ENCODE measurements around the gene FAM13A.

DNA sequence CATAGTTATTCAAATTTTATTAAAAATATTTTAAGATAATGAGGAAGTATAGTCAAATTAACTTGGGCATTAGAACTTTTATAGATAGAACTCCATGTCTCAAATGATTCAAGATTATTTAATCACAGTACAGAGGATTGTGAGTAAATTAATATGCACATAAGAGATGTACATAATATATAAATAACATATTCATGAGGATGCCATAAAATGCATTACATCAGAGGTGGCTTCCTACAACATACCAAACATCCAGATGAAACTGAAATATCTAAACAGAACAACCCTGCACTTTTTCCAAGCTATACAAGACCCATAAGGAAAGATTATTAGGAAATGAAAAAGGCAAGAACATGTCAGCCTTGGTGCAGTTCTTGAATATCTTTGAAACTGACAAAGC lies 268.1 kb downstream of the FAM13A start:
- TF ChIP-seq SMC3 (conservative IDR thresholded peaks at IDR 0.05; ENCODE audit: insufficient read depth, low read depth, low read length) (no peak), NKRF (IDR thresholded peaks at IDR 0.05; ENCODE audit: borderline replicate concordance) (no peak), CTCFL (IDR thresholded peaks at IDR 0.05; ENCODE audit: borderline replicate concordance, insufficient read depth, low read depth, low read length, poor library complexity, severe bottlenecking) (no peak), ELK1 (CRISPR knock-in tag; IDR thresholded peaks at IDR 0.05) (no peak), ELF1 (tag; IDR thresholded peaks at IDR 0.05) (no peak), JUND (IDR thresholded peaks at IDR 0.05; ENCODE audit: borderline replicate concordance, low read depth, low read length) (no peak), JUND (tag; IDR thresholded peaks at IDR 0.05; ENCODE audit: borderline replicate concordance, low read depth, low read length) (no peak)

Data from K562 (cell line).